HepG2 (cell line): ENCODE results near the gene POLA1. TPM values are rescaled to one million over a fixed set of nuclear protein-coding genes. Genes with fewer than 3 reads are reported as not detected.

Source experiments
- ARID5B ChIP-seq: IDR thresholded peaks from 2 replicates; pipeline ENCODE4 v1.4.0; 2020; ENCODE audit warnings: mild to moderate bottlenecking, missing genetic modification reagents
- ESRRA ChIP-seq: sonication (generic); formaldehyde crosslinking; IDR thresholded peaks from 2 replicates; pipeline ENCODE4 v1.5.1; 2020; ENCODE audit warnings: mild to moderate bottlenecking, low read depth, missing genetic modification reagents
- FLYWCH1 ChIP-seq: sonication (generic); formaldehyde crosslinking; IDR thresholded peaks from 2 replicates; pipeline ENCODE4 v1.8.1; 2023; ENCODE audit warnings: mild to moderate bottlenecking, missing genetic modification reagents
- GATAD2A ChIP-seq: IDR thresholded peaks from 2 replicates; pipeline ENCODE4 v1.6.1; 2016
- HNF4A ChIP-seq: sonication (generic); formaldehyde crosslinking; IDR thresholded peaks from 2 replicates; pipeline ENCODE4 v1.4.0; 2020; ENCODE audit warnings: missing genetic modification reagents
- MEIS1 ChIP-seq: sonication (generic); formaldehyde crosslinking; IDR thresholded peaks from 2 replicates; pipeline ENCODE4 v1.9.0; 2021; ENCODE audit warnings: mild to moderate bottlenecking, missing genetic modification reagents, moderate library complexity, borderline replicate concordance
- SETDB1 ChIP-seq: sonication (generic); formaldehyde crosslinking; IDR thresholded peaks from 2 replicates; pipeline ENCODE4 v1.5.1; 2020; ENCODE audit warnings: missing genetic modification reagents, mild to moderate bottlenecking, borderline replicate concordance
- SMAD3 ChIP-seq: sonication (generic); formaldehyde crosslinking; IDR thresholded peaks from 2 replicates; pipeline ENCODE4 v1.4.0; 2020; ENCODE audit warnings: missing genetic modification reagents
- SNAPC4 ChIP-seq: sonication (generic); formaldehyde crosslinking; IDR thresholded peaks from 2 replicates; pipeline ENCODE4 v1.4.0; 2020; ENCODE audit warnings: mild to moderate bottlenecking, missing genetic modification reagents
- STAG1 ChIP-seq: sonication (generic); formaldehyde crosslinking; IDR thresholded peaks from 2 replicates; pipeline ENCODE4 v1.4.0; 2020; ENCODE audit warnings: missing genetic modification reagents
- TFDP1 ChIP-seq: IDR thresholded peaks from 2 replicates; pipeline ENCODE4 v1.6.1; 2016; ENCODE audit warnings: missing compliant biosample characterization, missing genetic modification reagents, borderline replicate concordance
- ZNF101 ChIP-seq: sonication (generic); formaldehyde crosslinking; IDR thresholded peaks from 2 replicates; pipeline ENCODE4 v1.4.0; 2020; ENCODE audit warnings: mild to moderate bottlenecking, low read depth, missing genetic modification reagents, borderline replicate concordance
- ZNF18 ChIP-seq: sonication (generic); formaldehyde crosslinking; IDR thresholded peaks from 2 replicates; pipeline ENCODE4 v1.8.0; 2022; ENCODE audit warnings: mild to moderate bottlenecking, missing genetic modification reagents; ENCODE audit not compliant: insufficient replicate concordance
- ZNF230 ChIP-seq: sonication (generic); formaldehyde crosslinking; IDR thresholded peaks from 2 replicates; pipeline ENCODE4 v1.4.0; 2020; ENCODE audit warnings: mild to moderate bottlenecking, missing genetic modification reagents
- ZNF362 ChIP-seq: sonication (generic); formaldehyde crosslinking; IDR thresholded peaks from 2 replicates; pipeline ENCODE4 v1.4.0; 2020; ENCODE audit warnings: missing genetic modification reagents, mild to moderate bottlenecking, borderline replicate concordance
- polyA plus RNA-seq, 8 experiments: library from polyadenylated mRNA; depleted of rRNA in 3 of 8; stranded (reverse) in 7 of 8; unstranded in 1 of 8; fragments of >200 nt; fragmentation: Illumina TruSeq in 4 of 8; extraction: Trizol in 4 of 8; gene quantifications; 2 replicates each; pipeline versions ENCODE4 v1.2.1 to v1.2.3, GENCODE V29; 2011 to 2016; ENCODE audit warnings: low read depth in 4 of 8, missing spikeins in 1 of 8, mixed read lengths in 1 of 8; ENCODE audit not compliant: insufficient read depth in 1 of 8
- total RNA-seq, 5 experiments: library from RNA; depleted of rRNA; stranded (reverse); fragments of >200 nt; fragmentation: Illumina TruSeq; extraction: Trizol; gene quantifications; 2 replicates each; pipeline ENCODE4 v1.2.3, GENCODE V29; 2016; ENCODE audit warnings: low read depth in 1 of 5
- TF ChIP-seq, protein P1 (sequence below): sonication (generic); formaldehyde crosslinking; IDR thresholded peaks from 2 replicates; pipeline ENCODE4 v1.4.0; 2020; ENCODE audit warnings: missing genetic modification reagents

Gene POLA1
- total and polyA plus RNA-seq, 2 of the 13 experiments (the other 11 are each of a cell fraction or from before 2014, with no cell fraction given): 3.3 to 26.5 TPM

DNA sequence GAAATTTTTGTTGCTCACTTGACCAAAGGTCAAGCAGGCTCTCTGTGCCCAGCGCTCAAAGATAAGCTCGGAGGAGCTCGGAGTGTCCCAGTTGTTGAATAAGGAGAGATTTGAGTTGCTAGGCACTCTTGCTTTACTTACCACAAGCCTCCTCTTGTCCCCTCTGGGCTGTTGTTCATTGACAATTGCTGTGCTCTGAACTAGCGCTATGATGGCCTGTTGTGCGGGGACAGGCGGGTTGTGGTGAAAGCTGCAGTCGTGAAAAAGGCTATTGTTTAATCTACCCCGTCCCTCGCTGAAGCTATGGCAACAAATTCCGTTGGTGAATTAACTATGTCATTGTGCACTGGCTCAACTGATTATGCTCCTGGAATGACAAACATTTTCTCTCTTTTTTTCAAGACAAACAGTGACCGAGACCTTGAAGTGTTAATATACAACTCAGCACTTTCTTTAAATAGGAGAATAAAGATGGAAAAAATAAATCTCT, 21.0 kb upstream of the POLA1 start (continued):
- TF ChIP-seq SNAPC4 (CRISPR knock-in tag): no peak
- no peak for TF ChIP-seq MEIS1 (CRISPR knock-in tag)
- no peak for TF ChIP-seq FLYWCH1
- TF ChIP-seq STAG1 (CRISPR knock-in tag): no peak
- TF ChIP-seq SMAD3 (CRISPR knock-in tag): no peak
- TF ChIP-seq, protein P1, sequence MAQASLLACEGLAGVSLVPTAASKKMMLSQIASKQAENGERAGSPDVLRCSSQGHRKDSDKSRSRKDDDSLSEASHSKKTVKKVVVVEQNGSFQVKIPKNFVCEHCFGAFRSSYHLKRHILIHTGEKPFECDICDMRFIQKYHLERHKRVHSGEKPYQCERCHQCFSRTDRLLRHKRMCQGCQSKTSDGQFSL (CRISPR knock-in tag): no peak
- peak; percentile 27; the same call in 1 of the 2 replicates for TF ChIP-seq ARID5B (CRISPR knock-in tag)
- TF ChIP-seq GATAD2A (CRISPR knock-in tag): no peak
- no peak for TF ChIP-seq ESRRA (CRISPR knock-in tag)
- no peak for TF ChIP-seq ZNF18
- peak; percentile 48 for TF ChIP-seq HNF4A (CRISPR knock-in tag)
- TF ChIP-seq SETDB1 (CRISPR knock-in tag): no peak
- TF ChIP-seq TFDP1: no peak
- no peak for TF ChIP-seq ZNF230
- TF ChIP-seq ZNF101 (CRISPR knock-in tag): no peak
- TF ChIP-seq ZNF362 (CRISPR knock-in tag): peak; percentile 69; the same call in 1 of the 2 replicates
